ENCODE results near the gene AMPD3. TPM values are rescaled to one million over a fixed set of nuclear protein-coding genes. Genes with fewer than 3 reads are reported as not detected.

Gene AMPD3
- total and polyA plus RNA-seq, 2 of the 13 experiments (the other 11 are each of a cell fraction or from before 2014, with no cell fraction given) = 0.33 to 2.3 TPM

- no peak for TF ChIP-seq ZNF101 (CRISPR knock-in tag; IDR thresholded peaks at IDR 0.05; ENCODE audit: borderline replicate concordance, low read depth)
- no peak for TF ChIP-seq ZNF3 (CRISPR knock-in tag; IDR thresholded peaks at IDR 0.05)
- TF ChIP-seq ZNF253 (CRISPR knock-in tag; IDR thresholded peaks at IDR 0.05; ENCODE audit: borderline replicate concordance) = no peak
- no peak for TF ChIP-seq ZNF530 (CRISPR knock-in tag; IDR thresholded peaks at IDR 0.05; ENCODE audit: low read depth)
Measured at GRCh38 chr11:10418950-10419310, 36.1 kb upstream of the AMPD3 start (continued).

- Histone ChIP-seq H3K9ac (ENCODE audit: insufficient read depth, low read depth, low read length) (no peak overlapping the region), H3K9me3 (ENCODE audit: low read length) (no peaks in the 10 kb centered on the region), H4K20me1 (ENCODE audit: insufficient read depth, low read length) (no peaks in the 10 kb centered on the region), H3K27ac (ENCODE audit: extremely low read length, insufficient read depth, low read length) (no peak overlapping the region), H3K4me1 (ENCODE audit: insufficient read depth, low read length) (no peaks in the 10 kb centered on the region), H2AFZ (ENCODE audit: low read length) (no peak overlapping the region), H3K27me3 (ENCODE audit: control insufficient read depth in 1 of 2, insufficient read depth in 2 of 2, low read length in 2 of 2) (no peaks in the 10 kb centered on the region; a peak in 1 of 5 replicates), H3K36me3 (replicated peaks in 1 of 2; ENCODE audit: control insufficient read depth in 1 of 2, insufficient read depth in 2 of 2, low read length in 2 of 2) (no peaks in the 10 kb centered on the region), H3K4me3 (replicated peaks in 1 of 3; ENCODE audit: insufficient read depth in 1 of 3, low read depth in 2 of 3, low read length in 3 of 3) (no peak overlapping the region), H3K79me2 (ENCODE audit: insufficient read depth, low read length) (no peaks in the 10 kb centered on the region), H3K4me2 (ENCODE audit: low read depth, low read length) (no peak overlapping the region)
- no TSS peak for BruUV-seq (replicated peaks)
- intact Hi-C loops (cut with micrococcal nuclease; ENCODE audit: unreplicated experiment) (no loop called here), in situ Hi-C loops (cut with HindIII; ENCODE audit: extremely low pct_ligation_motif_present, low pct_unique_long_range_greater_than_20kb) (no loop called here)
- ATAC-seq (no peak), DNase-seq (ENCODE audit: low spot score) (no peak), FAIRE-seq (no peak)
- 5% methylated on average over 3 of the region's 3 CpGs for WGBS (ENCODE audit: low lambda C conversion rate)
- TF ChIP-seq ZNF619 (CRISPR knock-in tag; IDR thresholded peaks at IDR 0.05) = no peak
- TF ChIP-seq SIX4 (CRISPR knock-in tag; IDR thresholded peaks at IDR 0.05) = no peak
- CTCF ChIA-PET (ENCODE audit: low intra/inter-chr PET ratio, low total read pairs) = no interaction called here
- POLR2A ChIA-PET = no interaction called here
Measured at GRCh38 chr11:10426475-10426874, 28.6 kb upstream of the AMPD3 start.

DNA sequence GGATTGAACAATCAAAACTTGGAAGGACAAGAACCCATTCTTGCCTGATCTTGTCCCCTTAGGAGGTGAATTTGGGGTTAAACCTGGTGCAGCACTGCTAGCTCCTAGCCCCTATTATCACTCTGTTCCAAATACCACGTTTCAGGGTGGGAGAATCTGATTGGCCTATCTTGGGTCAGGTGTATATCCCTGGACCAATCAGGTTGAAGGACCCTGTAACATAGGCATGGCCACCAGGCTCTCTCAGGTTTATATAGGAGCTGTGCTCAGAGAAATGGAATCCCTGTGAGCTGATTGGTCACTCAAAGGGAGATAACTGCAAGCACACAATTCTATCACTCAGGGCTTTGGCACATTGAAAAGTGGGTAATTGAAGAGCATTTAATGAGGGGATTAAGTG is 26.6 kb upstream of the AMPD3 start:
- intact Hi-C loops (cut with micrococcal nuclease; ENCODE audit: unreplicated experiment) (no loop called here), in situ Hi-C loops (cut with HindIII; ENCODE audit: extremely low pct_ligation_motif_present, low pct_unique_long_range_greater_than_20kb) (no loop called here)
- ChIA-PET CTCF (ENCODE audit: low intra/inter-chr PET ratio, low total read pairs) (no interaction called here), POLR2A (no interaction called here)
- Histone ChIP-seq H3K9me3 (ENCODE audit: low read length) (no peaks in the 10 kb centered on the region), H2AFZ (ENCODE audit: low read length) (no peak overlapping the region), H3K27ac (ENCODE audit: extremely low read length, insufficient read depth, low read length) (no peak overlapping the region), H3K4me2 (ENCODE audit: low read depth, low read length) (no peak overlapping the region), H3K4me1 (ENCODE audit: insufficient read depth, low read length) (no peaks in the 10 kb centered on the region), H3K27me3 (ENCODE audit: control insufficient read depth in 1 of 2, insufficient read depth in 2 of 2, low read length in 2 of 2) (no peaks in the 10 kb centered on the region; a peak in 2 of 5 replicates), H3K79me2 (ENCODE audit: insufficient read depth, low read length) (no peaks in the 10 kb centered on the region), H3K4me3 (replicated peaks in 1 of 3; ENCODE audit: insufficient read depth in 1 of 3, low read depth in 2 of 3, low read length in 3 of 3) (no peak overlapping the region), H3K36me3 (replicated peaks in 1 of 2; ENCODE audit: control insufficient read depth in 1 of 2, insufficient read depth in 2 of 2, low read length in 2 of 2) (no peaks in the 10 kb centered on the region), H3K9ac (ENCODE audit: insufficient read depth, low read depth, low read length) (no peak overlapping the region), H4K20me1 (ENCODE audit: insufficient read depth, low read length) (no peaks in the 10 kb centered on the region)
- ATAC-seq (no peak), DNase-seq (ENCODE audit: low spot score) (no peak), FAIRE-seq (no peak)
- no peak for TF ChIP-seq ZNF207 (IDR thresholded peaks at IDR 0.05; ENCODE audit: borderline replicate concordance)
- TF ChIP-seq, protein P1, sequence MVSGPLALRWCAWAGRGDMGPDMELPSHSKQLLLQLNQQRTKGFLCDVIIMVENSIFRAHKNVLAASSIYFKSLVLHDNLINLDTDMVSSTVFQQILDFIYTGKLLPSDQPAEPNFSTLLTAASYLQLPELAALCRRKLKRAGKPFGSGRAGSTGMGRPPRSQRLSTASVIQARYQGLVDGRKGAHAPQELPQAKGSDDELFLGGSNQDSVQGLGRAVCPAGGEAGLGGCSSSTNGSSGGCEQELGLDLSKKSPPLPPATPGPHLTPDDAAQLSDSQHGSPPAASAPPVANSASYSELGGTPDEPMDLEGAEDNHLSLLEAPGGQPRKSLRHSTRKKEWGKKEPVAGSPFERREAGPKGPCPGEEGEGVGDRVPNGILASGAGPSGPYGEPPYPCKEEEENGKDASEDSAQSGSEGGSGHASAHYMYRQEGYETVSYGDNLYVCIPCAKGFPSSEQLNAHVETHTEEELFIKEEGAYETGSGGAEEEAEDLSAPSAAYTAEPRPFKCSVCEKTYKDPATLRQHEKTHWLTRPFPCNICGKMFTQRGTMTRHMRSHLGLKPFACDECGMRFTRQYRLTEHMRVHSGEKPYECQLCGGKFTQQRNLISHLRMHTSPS (CRISPR knock-in tag; IDR thresholded peaks at IDR 0.05; ENCODE audit: low read depth) = no peak
- no peak for TF ChIP-seq PPARG (CRISPR knock-in tag; conservative IDR thresholded peaks at IDR 0.05)
- TF ChIP-seq NFKB2 (CRISPR knock-in tag; IDR thresholded peaks at IDR 0.05; ENCODE audit: borderline replicate concordance) = no peak
- TF ChIP-seq HNRNPK (IDR thresholded peaks at IDR 0.05; ENCODE audit: low read depth, low read length, poor library complexity, severe bottlenecking) = no peak
- TF ChIP-seq NFATC3 (CRISPR knock-in tag; IDR thresholded peaks at IDR 0.05) = no peak
- no peak for TF ChIP-seq ZNF605 (CRISPR knock-in tag; IDR thresholded peaks at IDR 0.05)
- no CpG with 5 or more reads among the region's 1 CpG for WGBS (ENCODE audit: low lambda C conversion rate)
- BruUV-seq (replicated peaks) = no TSS peak

All from HepG2 (cell line).